DND-41 (cell line): ENCODE measurements around the gene MAST2.

Source experiments
- ATAC-seq: fragments of 200-7000 bp; cut with Tn5 transposase; 3 replicates; pipeline ENCODE4 v1.9.1; 2021; ENCODE audit warnings: low read depth; ENCODE audit not compliant: insufficient read depth
- DNase-seq: peaks from one replicate; pipeline ENCODE4 v3.0.0-alpha.2; 2020
- H2AFZ ChIP-seq: 2 replicates; pipeline ENCODE4 v1.6.0; 2012; ENCODE audit warnings: low read depth, low read length
- H3K27ac ChIP-seq: 2 replicates; pipeline ENCODE4 v1.5.1; 2012; ENCODE audit warnings: low read length, inconsistent platforms
- H3K27me3 ChIP-seq: fragments of 200-600 bp; sonication (generic); 2 replicates; pipeline ENCODE4 v1.6.0; 2012; ENCODE audit warnings: low read length, mild to moderate bottlenecking, inconsistent platforms; ENCODE audit not compliant: insufficient read depth, poor library complexity
- H3K36me3 ChIP-seq: 2 replicates; pipeline ENCODE4 v1.5.1; 2012; ENCODE audit warnings: low read length, inconsistent platforms; ENCODE audit not compliant: insufficient read depth
- H3K4me1 ChIP-seq: 2 replicates; pipeline ENCODE4 v1.5.1; 2012; ENCODE audit warnings: mild to moderate bottlenecking, low read length; ENCODE audit not compliant: insufficient read depth
- H3K4me2 ChIP-seq: 2 replicates; pipeline ENCODE4 v1.6.0; 2012; ENCODE audit warnings: mild to moderate bottlenecking, moderate library complexity, low read length, inconsistent platforms; ENCODE audit not compliant: insufficient read depth
- H3K4me3 ChIP-seq, 2 experiments: fragments of 200-600 bp in 1 of 2; shearing (Covaris generic) in 1 of 2; 2 replicates each; pipeline ENCODE4 v1.5.1; 2012 to 2016; ENCODE audit warnings: inconsistent platforms in 2 of 2, low read length in 2 of 2, mild to moderate bottlenecking in 2 of 2, low read depth in 1 of 2, moderate library complexity in 1 of 2
- H3K79me2 ChIP-seq: 2 replicates; pipeline ENCODE4 v1.6.0; 2012; ENCODE audit warnings: low read length, inconsistent platforms; ENCODE audit not compliant: insufficient read depth
- H3K9ac ChIP-seq: 2 replicates; pipeline ENCODE4 v1.6.0; 2012; ENCODE audit warnings: low read depth, mild to moderate bottlenecking, inconsistent platforms, low read length, moderate library complexity
- H3K9me3 ChIP-seq: 2 replicates; pipeline ENCODE4 v1.5.1; 2012; ENCODE audit warnings: low read length, moderate library complexity, mild to moderate bottlenecking, inconsistent platforms; ENCODE audit not compliant: insufficient read depth, severe bottlenecking
- H4K20me1 ChIP-seq: 2 replicates; pipeline ENCODE4 v1.6.0; 2012; ENCODE audit warnings: low read length; ENCODE audit not compliant: insufficient read depth
- EZH2 ChIP-seq: IDR thresholded peaks from 3 replicates; pipeline ENCODE4 v1.6.1; 2012; ENCODE audit warnings: borderline replicate concordance, low read depth, mild to moderate bottlenecking, moderate library complexity, low read length, inconsistent platforms; ENCODE audit not compliant: severe bottlenecking
- TF ChIP-seq, protein P1 (sequence below): IDR thresholded peaks from 2 replicates; pipeline ENCODE4 v1.5.1; 2012; ENCODE audit warnings: borderline replicate concordance, low read length, moderate library complexity, mild to moderate bottlenecking; ENCODE audit not compliant: poor library complexity, severe bottlenecking; ENCODE audit errors: extremely low read depth

MAST2 gene

DNA sequence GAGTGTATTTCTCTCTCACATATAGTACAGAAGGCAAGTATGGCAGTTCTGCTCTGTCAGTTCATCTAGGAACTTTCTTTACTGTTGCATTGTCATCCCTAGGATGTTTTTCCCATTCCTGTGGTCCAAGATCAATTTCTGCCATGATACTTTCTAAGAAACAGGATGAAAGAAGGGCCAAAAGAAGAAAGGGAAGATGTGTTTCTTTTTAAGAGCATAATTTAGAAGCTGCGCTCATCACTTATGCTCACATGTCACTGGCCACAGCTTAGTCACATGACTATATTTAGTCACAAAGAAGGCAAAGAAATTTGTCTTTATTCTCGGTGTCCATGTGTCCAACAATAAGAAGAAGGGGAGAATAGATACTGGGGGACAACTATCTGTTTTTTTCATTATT lies 7.0 kb upstream of the MAST2 start:
- ATAC-seq (no peak), DNase-seq (no peak)
- H3K9me3 ChIP-seq = no peaks in the 10 kb centered on the region
- H2AFZ ChIP-seq = no peak overlapping the region
- H4K20me1 ChIP-seq = no peaks in the 10 kb centered on the region
- no peaks in the 10 kb centered on the region for H3K4me1 ChIP-seq
- TF ChIP-seq EZH2 = no peak
- TF ChIP-seq, protein P1, sequence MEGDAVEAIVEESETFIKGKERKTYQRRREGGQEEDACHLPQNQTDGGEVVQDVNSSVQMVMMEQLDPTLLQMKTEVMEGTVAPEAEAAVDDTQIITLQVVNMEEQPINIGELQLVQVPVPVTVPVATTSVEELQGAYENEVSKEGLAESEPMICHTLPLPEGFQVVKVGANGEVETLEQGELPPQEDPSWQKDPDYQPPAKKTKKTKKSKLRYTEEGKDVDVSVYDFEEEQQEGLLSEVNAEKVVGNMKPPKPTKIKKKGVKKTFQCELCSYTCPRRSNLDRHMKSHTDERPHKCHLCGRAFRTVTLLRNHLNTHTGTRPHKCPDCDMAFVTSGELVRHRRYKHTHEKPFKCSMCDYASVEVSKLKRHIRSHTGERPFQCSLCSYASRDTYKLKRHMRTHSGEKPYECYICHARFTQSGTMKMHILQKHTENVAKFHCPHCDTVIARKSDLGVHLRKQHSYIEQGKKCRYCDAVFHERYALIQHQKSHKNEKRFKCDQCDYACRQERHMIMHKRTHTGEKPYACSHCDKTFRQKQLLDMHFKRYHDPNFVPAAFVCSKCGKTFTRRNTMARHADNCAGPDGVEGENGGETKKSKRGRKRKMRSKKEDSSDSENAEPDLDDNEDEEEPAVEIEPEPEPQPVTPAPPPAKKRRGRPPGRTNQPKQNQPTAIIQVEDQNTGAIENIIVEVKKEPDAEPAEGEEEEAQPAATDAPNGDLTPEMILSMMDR = no peak
- H3K79me2 ChIP-seq = no peaks in the 10 kb centered on the region
- H3K27ac ChIP-seq = no peak overlapping the region
- H3K4me3 ChIP-seq = no peak overlapping the region
- H3K27me3 ChIP-seq = no peaks in the 10 kb centered on the region
- H3K9ac ChIP-seq = no peak overlapping the region
- no peak overlapping the region for H3K4me2 ChIP-seq
- H3K36me3 ChIP-seq = no peaks in the 10 kb centered on the region

DNA sequence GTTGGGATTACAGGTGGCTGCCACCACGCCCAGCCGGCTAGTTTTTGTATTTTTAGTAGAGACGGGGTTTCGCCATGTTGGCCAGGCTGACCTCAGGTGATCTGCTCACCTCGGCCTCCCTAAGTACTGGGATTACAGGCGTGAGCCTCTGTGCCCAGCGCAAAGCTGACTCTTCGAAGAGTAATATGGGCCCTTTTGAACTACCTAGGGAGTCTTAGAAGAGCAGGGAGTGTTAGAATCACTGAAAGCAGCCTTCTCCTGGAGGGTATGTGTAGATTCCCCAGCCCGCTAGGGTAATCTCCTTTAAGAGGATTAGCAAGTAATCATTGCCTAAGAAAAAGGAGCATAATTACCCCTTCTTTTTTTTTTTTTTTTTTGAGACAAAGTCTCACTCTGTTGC lies 6.5 kb upstream of the MAST2 start:
- Histone ChIP-seq H2AFZ (no peak overlapping the region), H4K20me1 (no peaks in the 10 kb centered on the region), H3K9me3 (no peaks in the 10 kb centered on the region), H3K27ac (no peak overlapping the region), H3K36me3 (no peaks in the 10 kb centered on the region), H3K9ac (no peak overlapping the region), H3K4me2 (no peak overlapping the region), H3K4me1 (no peaks in the 10 kb centered on the region), H3K79me2 (no peaks in the 10 kb centered on the region), H3K27me3 (no peaks in the 10 kb centered on the region), H3K4me3 (no peak overlapping the region)
- no peak for TF ChIP-seq EZH2
- TF ChIP-seq, protein P1 = no peak
- ATAC-seq (no peak), DNase-seq (no peak)

DNA sequence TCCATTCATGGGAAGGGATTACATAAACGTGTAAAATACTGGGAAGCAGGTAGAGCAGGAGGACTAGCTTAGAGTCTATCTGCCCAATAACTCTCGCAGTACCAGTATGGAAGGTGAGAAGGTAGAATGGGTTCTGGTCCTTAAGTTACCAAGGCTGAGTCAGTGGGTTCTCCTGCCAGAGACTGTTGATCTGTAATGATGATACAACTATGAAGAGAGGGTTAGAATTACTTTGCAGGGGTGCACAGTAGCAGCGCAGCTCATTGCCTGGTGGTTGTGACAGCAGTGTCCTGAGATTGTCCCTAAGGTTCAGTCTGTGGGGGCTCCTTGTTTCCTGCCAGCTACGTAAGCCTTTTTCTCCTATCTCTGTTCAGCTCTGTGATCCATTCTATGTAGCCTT lies 2.5 kb upstream of the MAST2 start:
- H4K20me1 ChIP-seq = no peaks in the 10 kb centered on the region
- no peak for TF ChIP-seq EZH2
- TF ChIP-seq, protein P1 = no peak
- H3K27ac ChIP-seq = no peak overlapping the region
- H3K79me2 ChIP-seq = peaks cover 21% of the 10 kb centered on the region
- 0 out of 2 replicates have a peak, but pooled peaks cover under 1% of the 10 kb centered on the region for H3K36me3 ChIP-seq
- H2AFZ ChIP-seq = peak overlapping the region; percentile 27; the same call in 1 of the 2 replicates
- H3K27me3 ChIP-seq = no peaks in the 10 kb centered on the region
- H3K4me2 ChIP-seq = no peak overlapping the region
- DNase-seq (no peak), ATAC-seq (no peak)
- no peak overlapping the region for H3K9ac ChIP-seq
- H3K9me3 ChIP-seq = no peaks in the 10 kb centered on the region
- peaks cover 27% of the 10 kb centered on the region for H3K4me1 ChIP-seq
- no peak overlapping the region for H3K4me3 ChIP-seq
